GM18867 (cell line): Measurements from ENCODE around the gene CHKA.
"Not testable (repeated sequence)": the region's sequence is repeated elsewhere in the genome, so short reads cannot be mapped to it uniquely, and the experiment has no call there.

Experiments
- ATAC-seq: cut with Tn5 transposase; IDR thresholded peaks from one replicate; pipeline ENCODE4 v1.9.1; 2021; ENCODE audit warnings: mild to moderate bottlenecking, moderate library complexity; ENCODE audit not compliant: unreplicated experiment

The CHKA gene

GRCh38 chr11:68116974-68117373 is 4.2 kb downstream of the CHKA start:
- no peak for ATAC-seq

GRCh38 chr11:68116126-68116525 is 5.1 kb downstream of the CHKA start:
- no peak for ATAC-seq

GRCh38 chr11:68115285-68115684 is 5.9 kb downstream of the CHKA start:
- no peak for ATAC-seq

DNA sequence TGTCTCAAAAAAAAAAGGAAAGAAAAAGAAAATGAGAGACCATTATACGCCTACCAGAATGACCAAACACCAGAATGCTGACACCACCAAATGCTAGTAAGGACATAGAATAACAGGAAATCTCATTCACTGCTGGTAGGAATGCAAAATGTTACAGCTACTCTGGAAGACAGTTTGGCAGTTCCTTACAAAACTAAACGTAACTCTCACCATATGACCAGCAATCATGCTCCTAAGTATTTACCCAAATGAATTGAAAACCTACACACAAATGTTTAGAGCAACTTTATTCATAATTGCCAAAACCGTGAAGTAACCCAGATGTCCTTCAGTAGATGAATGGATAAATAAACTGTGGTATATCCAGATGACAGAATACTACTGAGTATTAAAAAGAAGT is 7.2 kb downstream of the CHKA start:
- ATAC-seq, result no peak

- ATAC-seq, result no peak
These were observed 13.5 kb downstream of the CHKA start for GRCh38 chr11:68107689-68108088.

GRCh38 chr11:68106165-68106940 is 14.8 kb downstream of the CHKA start:
- no peak for ATAC-seq

DNA sequence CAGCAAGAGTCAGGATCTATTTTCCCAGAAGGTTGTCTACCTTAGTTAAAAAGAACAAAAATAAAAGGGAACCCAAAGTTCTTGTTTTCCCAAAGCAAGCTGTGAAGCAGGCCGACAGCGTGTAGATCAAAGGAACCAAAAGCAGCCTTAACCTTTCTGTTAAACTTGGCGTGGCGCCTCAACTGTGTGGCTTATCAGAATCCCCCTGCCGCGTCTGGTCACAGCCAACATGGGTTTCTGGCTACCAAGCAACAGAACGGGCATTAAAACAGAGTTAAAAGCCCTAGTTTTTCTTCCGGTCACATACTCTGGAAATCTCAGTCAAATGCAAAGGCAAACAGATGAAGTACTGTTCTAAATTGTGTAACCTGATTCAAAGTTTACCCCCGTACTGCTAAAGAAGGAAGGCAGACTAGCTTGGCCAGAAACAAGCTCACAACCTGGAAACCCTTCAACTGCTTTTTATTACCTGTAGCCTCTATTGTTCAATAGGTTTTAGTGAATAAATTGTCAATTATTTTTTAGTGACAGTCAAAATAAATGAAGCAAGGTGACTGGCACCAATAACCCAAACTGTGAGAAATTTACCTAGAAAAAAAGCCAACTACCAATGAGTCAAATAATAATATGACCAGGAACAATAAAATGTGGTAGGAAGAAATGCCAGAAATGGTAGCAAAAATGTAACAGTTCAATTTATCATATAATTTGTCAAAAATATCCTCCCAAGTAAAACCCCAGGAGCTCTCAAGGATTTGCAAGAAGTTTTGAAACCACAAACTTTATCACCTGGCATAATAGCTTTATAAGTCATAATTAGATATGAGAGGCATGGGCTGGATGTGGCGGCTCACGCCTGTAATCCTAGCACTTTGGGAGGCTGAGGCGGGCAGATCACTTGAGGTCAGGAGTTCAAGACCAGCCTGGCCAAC is 21.4 kb downstream of the CHKA start:
- ATAC-seq, result no peak

GRCh38 chr11:68099057-68099456 is 22.1 kb downstream of the CHKA start:
- no peak for ATAC-seq

GRCh38 chr11:68096962-68097361 is 24.2 kb downstream of the CHKA start:
- no peak for ATAC-seq

- ATAC-seq, result no peak
These were observed 27.6 kb downstream of the CHKA start for GRCh38 chr11:68093565-68093964.

DNA sequence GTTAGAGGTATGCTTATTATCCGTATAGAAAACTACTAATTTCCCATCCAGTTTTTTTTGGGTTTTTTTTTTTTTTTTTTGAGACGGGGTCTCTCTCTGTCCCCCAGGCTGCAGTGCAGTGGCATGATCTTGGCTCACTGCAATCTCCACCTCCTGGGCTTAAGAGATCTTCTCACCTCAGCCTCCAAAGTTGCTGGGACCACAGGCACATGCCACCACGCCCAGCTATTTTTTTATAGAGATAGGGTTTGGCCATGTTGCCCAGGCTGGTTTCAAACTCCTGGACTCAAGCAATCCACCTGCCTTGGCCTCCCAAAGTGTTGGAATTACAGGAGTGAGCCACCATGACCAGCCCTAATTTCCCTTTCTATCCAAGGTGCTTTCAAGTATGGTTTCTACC is 28.2 kb downstream of the CHKA start:
- ATAC-seq, result not testable (repeated sequence)

GRCh38 chr11:68092411-68092810 is 28.8 kb downstream of the CHKA start:
- ATAC-seq, result no peak

GRCh38 chr11:68090706-68091105 is 30.5 kb downstream of the CHKA start:
- ATAC-seq, result no peak

- ATAC-seq, result no peak
These were observed 30.9 kb downstream of the CHKA start for GRCh38 chr11:68090287-68090686.

GRCh38 chr11:68089679-68090078 is 31.5 kb downstream of the CHKA start:
- ATAC-seq, result no peak

DNA sequence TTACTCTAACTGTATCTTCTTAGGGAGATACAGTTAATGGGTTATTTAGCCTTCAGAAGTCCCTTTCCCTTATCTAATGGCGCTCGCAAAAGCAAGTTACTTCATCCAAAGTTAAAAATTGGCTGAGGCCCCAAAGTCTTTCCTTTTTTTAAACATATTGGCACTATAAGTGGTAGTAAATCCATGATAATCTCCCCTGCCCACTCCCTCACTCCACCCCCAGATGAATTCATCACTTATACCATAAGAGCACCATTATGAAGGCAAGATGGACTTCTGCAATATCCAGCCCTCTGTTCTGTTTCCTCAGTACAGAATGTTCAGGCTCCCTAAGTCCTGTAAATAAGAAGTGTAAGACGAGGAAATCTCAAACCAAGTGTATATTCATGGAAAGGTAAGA is 37.7 kb downstream of the CHKA start:
- no peak for ATAC-seq

GRCh38 chr11:68082481-68082880 is 38.7 kb downstream of the CHKA start:
- no peak for ATAC-seq

DNA sequence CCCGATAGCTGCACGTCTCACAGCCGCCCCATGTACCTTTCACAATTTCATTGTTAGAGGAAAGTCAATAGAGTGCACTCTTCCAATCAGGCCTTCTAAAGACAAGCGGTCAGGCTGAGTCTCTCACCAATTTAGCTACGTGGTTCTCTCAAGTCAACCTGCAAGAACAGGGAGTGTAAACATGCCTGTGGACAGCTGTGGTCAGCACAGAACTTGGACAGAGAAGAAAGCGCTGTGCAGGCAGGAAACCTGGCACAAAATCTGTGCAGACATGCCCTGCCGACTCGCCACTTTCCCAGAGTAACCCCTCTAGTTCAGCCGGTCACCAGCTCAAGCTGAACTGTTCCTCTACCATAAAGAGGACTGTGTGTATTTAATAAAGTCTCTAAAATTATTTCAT is 39.5 kb downstream of the CHKA start:
- ATAC-seq, result no peak

- ATAC-seq, result no peak
These were observed 40.3 kb downstream of the CHKA start for GRCh38 chr11:68080860-68081259.

DNA sequence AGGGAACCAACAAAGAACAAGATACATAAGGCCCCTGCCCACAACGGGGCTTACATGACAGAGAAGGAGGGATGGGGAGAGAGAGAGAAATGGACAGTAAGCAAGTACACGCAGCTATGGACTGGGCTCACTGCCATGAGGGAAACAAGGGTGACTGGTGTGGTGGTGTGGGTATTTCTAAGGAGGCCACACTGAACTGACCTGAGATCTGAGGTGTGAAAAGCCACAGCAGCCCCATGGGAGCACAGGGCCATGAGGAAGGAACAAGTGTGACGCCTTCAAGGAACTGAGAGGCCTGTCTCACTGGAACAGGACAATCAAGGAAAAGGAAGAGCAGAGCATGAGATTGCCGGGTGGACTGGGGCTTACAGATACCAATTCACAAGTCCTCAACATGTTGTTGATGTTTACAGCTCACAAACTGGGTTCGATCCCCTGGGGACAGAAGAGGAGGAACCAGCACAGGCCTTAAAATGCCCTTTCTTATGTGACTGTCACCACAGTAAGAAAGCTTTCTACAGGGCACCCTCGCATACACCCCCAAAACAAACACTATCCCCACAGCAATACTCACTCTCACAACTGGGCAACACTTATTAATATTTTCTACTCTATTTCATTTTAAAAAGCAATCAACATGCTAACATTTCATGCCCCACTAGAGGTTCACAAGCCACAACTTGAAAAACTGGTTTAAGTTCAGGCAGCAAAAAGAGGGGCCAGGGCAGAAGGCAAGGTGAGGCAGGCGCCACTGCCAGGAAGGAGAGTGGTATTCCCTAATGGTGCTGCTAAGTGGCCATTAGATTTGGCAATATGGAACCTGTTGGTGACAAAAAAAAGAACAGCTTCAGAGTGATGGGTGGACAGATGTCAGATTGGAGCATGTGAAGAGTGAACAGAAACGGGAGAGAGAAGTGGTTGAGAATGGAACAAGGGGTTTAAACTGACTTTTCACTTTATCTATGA is 43.3 kb downstream of the CHKA start:
- ATAC-seq, result peak; percentile 67
